ENCODE data around the gene RBM44.
"Not testable (repeated sequence)": the region's sequence is repeated elsewhere in the genome, so short reads cannot be mapped to it uniquely, and the experiment has no call there.

Gene RBM44

GRCh38 chr2:237866101-237866621 lies 67.6 kb downstream of the RBM44 start:
- peak; percentile 64 for DNase-seq (ENCODE audit: low read depth)
- no peak overlapping the region for H3K4me3 ChIP-seq (replicated peaks; ENCODE audit: low read depth, low read length)
- no peak for TF ChIP-seq CTCF (IDR thresholded peaks at IDR 0.05; ENCODE audit: low read length, missing control alignments)

DNA sequence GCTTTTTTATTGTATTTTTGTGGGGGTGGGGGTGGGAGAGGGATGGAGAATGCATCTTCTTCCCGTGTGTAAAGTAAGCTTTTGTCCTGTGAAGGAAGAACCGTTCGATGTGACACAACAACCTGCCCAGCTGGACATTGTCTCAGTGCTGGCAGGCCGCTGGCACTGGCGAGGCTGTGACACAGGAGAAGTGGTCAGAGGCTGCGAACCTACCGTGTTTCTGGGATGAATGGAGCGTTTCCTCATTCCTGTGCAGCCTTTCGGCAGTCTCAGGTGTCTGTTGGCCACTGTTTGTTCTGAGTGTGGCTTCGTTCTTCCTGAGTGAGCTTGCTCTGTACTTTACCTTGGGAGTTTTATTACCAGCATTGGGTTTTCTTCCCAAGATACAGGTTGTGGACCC lies 68.9 kb downstream of the RBM44 start:
- TF ChIP-seq CTCF (IDR thresholded peaks at IDR 0.05; ENCODE audit: low read length, missing control alignments): no peak
- no peak overlapping the region for H3K4me3 ChIP-seq (replicated peaks; ENCODE audit: low read depth, low read length)
- DNase-seq (ENCODE audit: low read depth): no peak

DNA sequence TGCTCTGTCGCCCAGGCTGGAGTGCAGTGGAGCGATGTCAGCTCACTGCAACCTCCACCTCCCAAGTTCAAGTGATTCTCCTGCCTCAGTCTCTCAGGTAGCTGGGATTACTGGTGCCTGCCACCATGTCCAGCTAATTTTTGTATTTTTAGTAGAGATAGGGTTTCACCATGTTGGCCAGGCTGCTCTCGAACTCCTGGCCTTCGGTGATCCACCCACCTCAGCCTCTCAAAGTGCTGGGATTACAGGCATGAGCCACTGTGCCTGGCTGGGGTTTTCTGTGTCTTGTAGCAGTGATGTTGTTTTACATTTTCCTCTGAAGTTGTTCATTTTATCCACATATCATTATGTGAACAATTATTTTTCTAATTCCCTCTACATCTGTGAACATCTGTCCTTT lies 69.5 kb downstream of the RBM44 start:
- H3K4me3 ChIP-seq (replicated peaks; ENCODE audit: low read depth, low read length); DNase-seq (ENCODE audit: low read depth): not testable (repeated sequence)

DNA sequence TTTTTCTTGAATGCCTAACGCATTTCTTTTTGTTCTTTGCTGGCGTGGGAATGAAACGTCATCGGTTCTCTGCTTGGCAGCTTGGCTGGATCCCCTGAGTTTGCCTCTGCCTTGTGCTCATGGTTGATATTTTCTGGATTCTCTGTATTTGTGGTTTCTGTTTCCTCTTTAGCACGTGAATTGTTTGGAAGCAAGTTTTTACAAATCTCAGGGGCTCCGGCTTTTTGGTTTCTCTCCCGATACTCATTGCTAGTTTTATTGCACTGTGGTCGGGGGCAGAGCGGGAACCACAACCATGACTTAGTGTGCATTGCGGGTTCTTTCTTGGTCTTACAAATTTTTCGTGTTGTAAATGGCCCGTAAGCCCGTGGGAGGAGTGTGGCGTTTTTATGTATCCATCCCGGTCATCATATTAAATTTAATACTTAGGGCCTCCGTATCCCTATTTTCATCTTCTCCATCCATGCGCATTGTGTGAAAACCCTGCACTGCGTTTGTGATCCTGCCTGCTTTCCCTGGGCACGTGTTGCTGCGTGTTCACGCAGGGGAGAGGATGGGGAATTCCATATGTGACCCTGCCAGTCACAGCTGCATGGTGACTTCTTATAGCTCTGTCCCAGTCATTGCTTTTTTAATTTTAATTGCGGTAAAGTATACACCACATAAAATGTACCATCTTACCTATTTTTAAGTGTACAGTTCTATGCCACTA lies 70.2 kb downstream of the RBM44 start:
- peak; percentile 83 for DNase-seq (ENCODE audit: low read depth)

DNA sequence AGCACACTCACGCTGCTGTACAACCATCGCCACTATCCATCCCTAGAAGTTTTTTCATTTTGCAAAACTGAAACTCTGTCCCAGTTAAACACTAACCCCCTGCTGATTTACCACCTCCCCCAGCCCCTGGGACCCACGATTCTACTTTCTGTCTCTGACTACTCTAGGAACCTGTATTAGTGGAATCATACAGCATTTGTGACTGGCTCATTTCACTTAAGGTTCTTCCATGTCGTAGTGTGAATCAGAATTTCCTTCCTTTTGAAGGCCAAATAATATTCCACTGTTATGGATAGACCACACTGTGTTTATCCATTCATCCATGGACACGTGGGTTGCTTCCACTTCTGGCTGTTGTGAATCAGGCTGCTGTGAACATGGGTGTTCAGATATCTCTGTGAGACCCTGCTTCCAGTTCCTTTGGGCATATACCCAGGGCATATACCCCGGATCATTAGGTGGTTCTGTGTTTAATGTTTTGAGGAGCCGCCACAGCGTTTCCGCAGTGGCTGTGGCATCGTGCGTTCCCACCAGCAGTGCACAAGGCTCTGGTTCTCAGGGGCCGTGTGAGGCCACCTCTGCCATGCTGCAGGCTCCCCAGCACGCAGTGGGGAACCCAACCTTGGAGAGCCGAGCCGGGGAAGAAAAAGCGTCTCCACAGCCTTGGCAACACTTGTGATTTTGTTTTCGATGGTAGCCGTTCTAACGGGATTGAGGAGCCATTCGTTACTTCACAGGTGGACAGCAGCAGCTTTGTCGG lies 70.9 kb downstream of the RBM44 start:
- no peak for TF ChIP-seq CTCF (IDR thresholded peaks at IDR 0.05; ENCODE audit: low read length, missing control alignments)
- H3K4me3 ChIP-seq (replicated peaks; ENCODE audit: low read depth, low read length): no peak overlapping the region
- DNase-seq (ENCODE audit: low read depth): no peak

More for the DNA sequence above, 70.2 kb downstream of the RBM44 start:
- TF ChIP-seq CTCF (IDR thresholded peaks at IDR 0.05; ENCODE audit: low read length, missing control alignments): no peak
- no peak overlapping the region for H3K4me3 ChIP-seq (replicated peaks; ENCODE audit: low read depth, low read length)

DNA sequence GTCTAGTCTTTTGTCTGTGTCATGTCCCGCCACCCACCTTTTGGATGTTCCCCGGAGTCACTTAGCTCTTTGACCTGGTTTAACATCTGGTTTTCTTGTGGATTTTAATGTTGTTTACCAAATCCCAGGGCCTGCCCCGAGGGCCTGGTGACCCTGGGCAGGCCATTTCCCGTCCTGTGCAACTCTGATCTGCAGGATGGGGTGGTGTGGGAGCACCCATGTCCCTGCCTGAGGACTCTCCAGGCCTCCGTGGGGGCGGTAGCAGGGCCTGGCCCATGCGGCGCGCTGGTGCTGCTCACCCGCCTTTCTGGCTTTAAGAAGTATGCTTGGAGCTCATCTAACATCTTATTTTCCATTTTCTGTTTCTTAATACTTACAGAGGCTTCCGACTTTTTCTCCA lies 71.5 kb downstream of the RBM44 start:
- no peak for TF ChIP-seq CTCF (IDR thresholded peaks at IDR 0.05; ENCODE audit: low read length, missing control alignments)
- no peak for DNase-seq (ENCODE audit: low read depth)
- no peak overlapping the region for H3K4me3 ChIP-seq (replicated peaks; ENCODE audit: low read depth, low read length)

DNA sequence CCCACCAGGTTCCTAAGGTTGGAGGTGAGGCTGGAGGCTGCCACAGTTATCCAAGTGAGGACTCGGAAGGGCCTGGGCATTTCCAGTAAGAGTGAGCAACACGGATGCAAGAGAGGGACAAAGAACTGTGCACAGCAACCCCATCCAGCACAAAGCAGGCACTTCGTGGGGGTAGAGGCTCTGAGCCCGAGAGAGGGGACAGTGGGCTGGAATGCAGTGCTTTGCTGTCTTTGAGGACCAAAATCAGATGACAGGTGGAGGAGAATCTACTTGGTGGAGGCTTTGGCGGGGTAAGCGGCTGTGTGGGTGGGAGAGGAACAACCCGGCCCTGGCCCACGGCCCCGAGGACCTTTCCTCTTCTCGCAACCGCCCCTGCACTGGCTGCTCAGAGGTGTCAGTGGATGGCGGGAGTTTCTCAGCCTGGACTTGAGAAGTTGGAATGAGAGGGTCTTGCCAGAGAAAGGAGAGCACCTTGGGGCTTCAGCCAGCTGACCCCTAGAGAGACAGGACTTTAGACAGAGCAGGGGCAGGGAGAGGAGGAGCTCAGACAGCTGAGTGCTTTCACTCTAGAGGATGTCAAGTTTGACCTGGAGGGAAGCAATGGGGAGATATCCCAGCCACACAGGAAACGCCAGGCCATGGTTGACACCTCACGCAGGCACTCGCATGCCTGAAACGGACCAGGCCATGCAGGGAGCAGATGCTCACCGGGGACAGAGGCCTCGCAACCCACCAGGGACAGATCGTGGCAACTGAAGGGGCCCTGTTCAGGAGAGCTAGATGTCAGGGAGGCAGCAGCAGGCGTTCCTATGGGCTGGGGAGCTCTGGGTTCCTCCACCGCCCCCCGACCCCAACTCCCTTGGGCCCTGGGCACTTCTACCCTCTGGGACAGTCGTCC lies 72.4 kb downstream of the RBM44 start:
- H3K4me3 ChIP-seq (replicated peaks; ENCODE audit: low read depth, low read length): no peak overlapping the region
- DNase-seq (ENCODE audit: low read depth): no peak
- no peak for TF ChIP-seq CTCF (IDR thresholded peaks at IDR 0.05; ENCODE audit: low read length, missing control alignments)
